ENCODE data around the gene MPO. TPM values are rescaled to one million over a fixed set of nuclear protein-coding genes. Genes with fewer than 3 reads are reported as not detected.

The MPO gene
- total RNA-seq, 4 donors from 2014 or later = not detected

DNA sequence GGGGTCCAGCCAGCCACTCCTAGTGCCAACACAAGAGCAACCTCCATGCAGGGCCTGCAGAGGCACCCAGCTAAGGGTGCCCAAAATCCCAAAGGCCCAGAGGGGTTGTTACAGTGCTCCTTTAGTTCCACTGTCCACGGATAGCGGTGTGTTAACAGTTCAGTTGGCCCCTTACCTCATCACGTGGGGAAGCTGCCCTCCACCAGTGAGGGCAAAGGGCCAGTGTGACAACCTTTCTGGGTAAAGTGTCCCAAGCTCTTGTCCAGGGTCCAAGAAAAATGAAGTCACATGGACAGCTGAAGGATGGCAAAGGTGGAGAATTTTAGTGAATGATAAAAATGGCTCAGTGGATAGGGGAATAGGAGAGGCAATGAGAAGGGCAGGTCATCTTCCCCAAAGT lies 53.0 kb downstream of the MPO start:
- no peak overlapping the region for H3K4me3 ChIP-seq
- no peaks in the 10 kb centered on the region for H3K4me1 ChIP-seq
- WGBS, 2 donors = 68 to 82% methylated on average over 3 of the region's 3 CpGs
- H3K36me3 ChIP-seq = no peaks in the 10 kb centered on the region
- peaks cover 0 to 25% of the 10 kb centered on the region in 2 donors for H3K27me3 ChIP-seq
- DNase-seq (ENCODE audit: low spot score in 2 of 2) = no peak
- H3K27ac ChIP-seq = no peak overlapping the region
- no peak for TF ChIP-seq POLR2A (IDR thresholded peaks at IDR 0.05)
- TF ChIP-seq, protein P1, sequence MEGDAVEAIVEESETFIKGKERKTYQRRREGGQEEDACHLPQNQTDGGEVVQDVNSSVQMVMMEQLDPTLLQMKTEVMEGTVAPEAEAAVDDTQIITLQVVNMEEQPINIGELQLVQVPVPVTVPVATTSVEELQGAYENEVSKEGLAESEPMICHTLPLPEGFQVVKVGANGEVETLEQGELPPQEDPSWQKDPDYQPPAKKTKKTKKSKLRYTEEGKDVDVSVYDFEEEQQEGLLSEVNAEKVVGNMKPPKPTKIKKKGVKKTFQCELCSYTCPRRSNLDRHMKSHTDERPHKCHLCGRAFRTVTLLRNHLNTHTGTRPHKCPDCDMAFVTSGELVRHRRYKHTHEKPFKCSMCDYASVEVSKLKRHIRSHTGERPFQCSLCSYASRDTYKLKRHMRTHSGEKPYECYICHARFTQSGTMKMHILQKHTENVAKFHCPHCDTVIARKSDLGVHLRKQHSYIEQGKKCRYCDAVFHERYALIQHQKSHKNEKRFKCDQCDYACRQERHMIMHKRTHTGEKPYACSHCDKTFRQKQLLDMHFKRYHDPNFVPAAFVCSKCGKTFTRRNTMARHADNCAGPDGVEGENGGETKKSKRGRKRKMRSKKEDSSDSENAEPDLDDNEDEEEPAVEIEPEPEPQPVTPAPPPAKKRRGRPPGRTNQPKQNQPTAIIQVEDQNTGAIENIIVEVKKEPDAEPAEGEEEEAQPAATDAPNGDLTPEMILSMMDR (IDR thresholded peaks at IDR 0.05) = no peak
- no peak for TF ChIP-seq EP300 (IDR thresholded peaks at IDR 0.05)
- H3K9me3 ChIP-seq = no peaks in the 10 kb centered on the region

DNA sequence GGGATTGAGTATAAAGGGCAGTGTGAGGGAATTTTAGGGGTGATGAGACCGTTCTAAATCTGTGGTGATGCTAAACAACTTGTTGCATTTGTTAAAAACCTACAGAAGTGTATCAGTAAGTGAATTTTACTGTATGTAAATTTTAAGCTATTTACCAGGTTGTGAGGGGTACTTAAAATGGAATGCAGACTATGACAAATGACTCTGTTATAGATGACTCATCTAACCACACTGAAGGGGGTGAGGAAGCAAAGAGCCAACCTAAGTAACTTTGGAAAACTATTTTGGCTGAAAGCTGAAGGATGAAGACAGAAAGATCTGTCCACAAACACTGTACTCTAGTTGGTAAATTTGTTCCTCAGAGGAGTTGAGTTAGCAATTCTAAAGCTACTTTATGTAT lies 56.4 kb downstream of the MPO start:
- Histone ChIP-seq H3K27me3 (peaks cover 0 to 11% of the 10 kb centered on the region in 2 donors), H3K27ac (no peak overlapping the region), H3K4me1 (peaks cover 0 to 9% (median 3%) of the 10 kb centered on the region in 4 donors), H3K4me3 (no peak overlapping the region), H3K9me3 (no peaks in the 10 kb centered on the region), H3K36me3 (no peaks in the 10 kb centered on the region)
- WGBS, 2 donors = 39 to 46% methylated on average over 1 of the region's 1 CpG
- DNase-seq (ENCODE audit: low spot score in 2 of 2) = no peak
- no peak for TF ChIP-seq EP300 (IDR thresholded peaks at IDR 0.05)
- TF ChIP-seq POLR2A (IDR thresholded peaks at IDR 0.05) = no peak
- TF ChIP-seq, protein P1 (IDR thresholded peaks at IDR 0.05) = no peak

Other genes starting within 250 kb of the MPO start
- gene DYNLL2, start 197.5 kb downstream of the MPO start, total RNA-seq = 10 to 100 TPM; 13.9 to 21.3 (median 16.6) TPM
- not detected for gene OR4D1, start 132.6 kb downstream of the MPO start, total RNA-seq
- not detected for gene OR4D2, start 114.0 kb downstream of the MPO start, total RNA-seq
- not detected for gene EPX, start 88.2 kb downstream of the MPO start, total RNA-seq
- 10 to 100 TPM; 15.7 to 25.1 (median 18.5) TPM for gene MKS1, start 61.7 kb downstream of the MPO start, total RNA-seq
- not detected for gene LPO, start 42.4 kb downstream of the MPO start, total RNA-seq
- gene TSPOAP1, start 47.9 kb upstream of the MPO start, total RNA-seq = 10 to 100 TPM; 11.4 to 16.3 (median 13.0) TPM
- 10 to 100 TPM; 34.5 to 38.0 (median 35.2) TPM for gene SUPT4H1, start 71.3 kb upstream of the MPO start, total RNA-seq
- under 1 TPM; under 0.01 to 0.66 (median 0.50) TPM for gene RNF43, start 136.6 kb upstream of the MPO start, total RNA-seq
- gene HSF5, start 207.5 kb upstream of the MPO start, total RNA-seq = under 1 TPM in 1 of 4 donors, not detected in 3; 0.30 TPM
- 10 to 100 TPM; 35.4 to 73.7 (median 39.1) TPM for gene MTMR4, start 233.7 kb upstream of the MPO start, total RNA-seq

Measured in tibial nerve (tissue), 4 donors.